ENCODE data around the gene MAP1S.
"Not testable (repeated sequence)": the region's sequence is repeated elsewhere in the genome, so short reads cannot be mapped to it uniquely, and the experiment has no call there.

The MAP1S gene

GRCh38 chr19:17778968-17779929, 60.0 kb downstream of the MAP1S start:
- TF ChIP-seq CTCF (IDR thresholded peaks at IDR 0.05; ENCODE audit: low read depth, low read length, missing control alignments): no peak
- peak overlapping the region; percentile 24 for H3K4me3 ChIP-seq (replicated peaks; ENCODE audit: low read depth, low read length)
- no peak for DNase-seq (ENCODE audit: extremely low read depth, low read depth)

GRCh38 chr19:17780781-17781180, 61.5 kb downstream of the MAP1S start:
- TF ChIP-seq CTCF (IDR thresholded peaks at IDR 0.05; ENCODE audit: low read depth, low read length, missing control alignments): no peak
- no peak overlapping the region for H3K4me3 ChIP-seq (replicated peaks; ENCODE audit: low read depth, low read length)
- DNase-seq (ENCODE audit: extremely low read depth, low read depth): no peak

GRCh38 chr19:17783721-17784120, 64.4 kb downstream of the MAP1S start:
- not testable (repeated sequence) for DNase-seq (ENCODE audit: extremely low read depth, low read depth); H3K4me3 ChIP-seq (replicated peaks; ENCODE audit: low read depth, low read length)

All from HFF-Myc (cell line).